NCI-H2171 (cell line): ENCODE data around the gene KNCN.

Source experiments
- DNase-seq: peaks from one replicate; lab custom pipeline; 2025; lab: John Stamatoyannopoulos, UW

KNCN gene

GRCh38 chr1:46568461-46568891 lies 17.0 kb upstream of the KNCN start:
- DNase-seq = no peak

GRCh38 chr1:46563341-46563740 lies 11.9 kb upstream of the KNCN start:
- DNase-seq = no peak

DNA sequence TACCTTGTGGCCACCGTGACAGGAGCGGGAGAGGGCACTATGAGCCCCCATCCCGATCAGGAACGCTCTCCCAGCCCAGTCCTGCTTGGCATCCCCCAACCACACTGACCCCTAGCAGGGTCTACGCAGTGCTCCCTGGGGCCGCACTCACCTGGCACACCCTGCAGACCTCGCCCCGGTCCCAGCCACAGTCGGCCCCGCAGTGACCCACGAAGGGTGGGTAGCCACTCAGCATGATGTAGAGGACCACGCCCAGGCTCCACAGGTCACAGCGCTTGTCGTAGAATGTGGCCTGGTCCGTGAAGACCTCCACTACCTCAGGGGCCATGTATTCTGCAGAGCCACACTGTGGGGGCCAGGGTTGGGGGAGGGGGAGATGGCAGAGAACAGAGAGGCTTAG lies 11.1 kb upstream of the KNCN start:
- no peak for DNase-seq

- no peak for DNase-seq
Observed at GRCh38 chr1:46558966-46559365, 7.5 kb upstream of the KNCN start.

- DNase-seq = peak; percentile 14
Observed at GRCh38 chr1:46558141-46558963, 6.9 kb upstream of the KNCN start.

DNA sequence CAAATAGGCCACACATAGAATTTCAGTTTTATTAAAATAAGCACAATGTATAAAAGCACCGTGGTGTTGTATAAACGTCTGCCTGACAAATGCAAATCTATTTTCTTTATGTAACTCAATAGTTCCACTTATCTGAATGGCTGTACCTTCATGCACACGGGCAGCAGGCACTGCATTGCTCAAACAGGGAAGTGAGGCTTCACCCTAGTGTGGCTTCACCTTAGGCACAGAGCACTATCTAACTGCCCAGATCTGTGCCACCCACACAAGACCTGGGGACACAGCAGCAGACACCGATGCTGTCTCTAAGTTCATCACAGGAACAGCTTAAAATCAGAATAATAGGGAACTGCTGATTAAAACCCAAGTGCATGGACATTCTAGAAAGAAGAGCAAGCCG lies 6.0 kb upstream of the KNCN start:
- no peak for DNase-seq

DNA sequence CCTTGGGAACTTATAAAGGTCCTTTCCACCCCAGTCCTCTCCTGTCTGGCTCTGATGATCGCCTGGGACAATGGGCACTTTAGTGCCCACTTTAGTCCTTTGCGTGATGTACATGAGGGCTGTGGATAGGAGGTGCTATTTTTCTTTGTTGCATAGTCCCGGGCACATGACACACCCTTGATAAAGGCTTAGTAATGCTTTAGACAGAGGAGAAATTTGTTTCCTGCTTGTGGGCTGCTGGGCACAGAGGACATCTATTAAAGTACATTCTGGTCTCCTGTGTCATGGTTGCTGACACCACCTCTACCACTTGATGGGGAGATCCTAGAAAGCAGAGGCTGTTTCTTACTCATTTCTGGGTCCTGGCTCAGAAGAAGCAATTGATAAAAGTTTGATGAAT lies 5.4 kb upstream of the KNCN start:
- DNase-seq = no peak

- no peak for DNase-seq
Observed at GRCh38 chr1:46555826-46556619, 4.6 kb upstream of the KNCN start.

- DNase-seq = peak; percentile 36
Observed at GRCh38 chr1:46554597-46555381, 3.3 kb upstream of the KNCN start.

GRCh38 chr1:46554236-46554596 lies 2.8 kb upstream of the KNCN start:
- DNase-seq = no peak

DNA sequence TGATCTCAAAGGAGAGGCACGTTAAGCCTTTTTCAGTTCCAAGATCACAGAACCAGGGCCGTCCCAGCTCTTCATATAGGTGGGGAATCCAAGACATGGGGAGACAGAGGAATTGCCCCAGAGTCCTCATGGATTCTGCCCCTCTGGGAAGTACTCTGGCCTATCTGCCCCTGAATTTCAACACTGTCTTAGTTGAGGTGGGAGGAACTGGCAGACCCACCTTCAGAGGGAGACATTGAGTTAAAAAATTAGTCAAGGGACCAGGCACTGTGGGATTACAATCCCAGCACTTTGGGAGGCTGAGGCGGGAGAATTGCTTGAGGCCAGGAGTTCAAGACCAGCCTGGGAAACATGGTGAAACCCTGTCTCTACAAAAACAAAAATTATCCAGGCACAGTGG lies 2.1 kb upstream of the KNCN start:
- no peak for DNase-seq

DNA sequence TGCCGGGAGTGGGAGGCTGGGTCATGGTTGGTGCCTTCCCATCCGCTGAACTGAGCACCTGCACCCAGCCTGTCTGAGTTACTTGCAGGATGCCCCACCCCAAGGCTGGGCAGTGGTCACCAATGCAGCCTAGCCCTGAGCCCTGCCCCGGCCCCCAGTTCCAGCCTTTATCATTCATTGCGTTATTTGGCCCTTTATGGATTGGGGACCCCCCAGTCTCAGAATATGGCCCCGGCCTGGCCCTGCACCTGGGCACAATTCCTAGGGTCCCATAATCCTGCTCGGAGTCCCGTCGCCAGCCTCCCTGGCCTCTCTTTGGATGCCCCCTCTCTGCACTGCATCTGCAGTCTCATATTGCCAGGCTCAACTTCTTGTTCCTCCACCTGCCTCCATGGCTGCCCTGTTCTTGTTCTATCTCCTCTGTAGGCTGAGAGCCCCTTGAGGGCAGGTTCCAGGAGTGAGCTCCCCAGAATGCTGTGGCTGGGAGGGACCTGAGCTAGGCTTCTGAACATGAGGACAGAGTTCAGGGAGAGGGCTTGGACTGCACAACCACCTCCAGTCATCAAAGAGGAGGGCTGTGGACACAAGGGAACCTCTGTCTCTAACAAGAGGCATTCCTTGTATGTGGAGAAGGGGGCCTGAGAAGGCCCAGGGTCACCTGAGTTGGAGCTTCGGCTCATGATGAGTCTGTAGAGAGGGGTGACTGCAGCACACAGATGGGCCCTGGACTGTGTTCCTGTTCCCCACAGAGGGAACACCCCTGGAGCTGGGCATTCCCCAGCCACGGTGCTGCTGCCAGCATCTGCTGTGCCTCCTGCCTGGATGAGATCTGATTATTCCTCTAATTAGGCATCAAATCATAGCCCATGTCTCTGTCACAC lies 1.1 kb upstream of the KNCN start:
- no peak for DNase-seq

DNA sequence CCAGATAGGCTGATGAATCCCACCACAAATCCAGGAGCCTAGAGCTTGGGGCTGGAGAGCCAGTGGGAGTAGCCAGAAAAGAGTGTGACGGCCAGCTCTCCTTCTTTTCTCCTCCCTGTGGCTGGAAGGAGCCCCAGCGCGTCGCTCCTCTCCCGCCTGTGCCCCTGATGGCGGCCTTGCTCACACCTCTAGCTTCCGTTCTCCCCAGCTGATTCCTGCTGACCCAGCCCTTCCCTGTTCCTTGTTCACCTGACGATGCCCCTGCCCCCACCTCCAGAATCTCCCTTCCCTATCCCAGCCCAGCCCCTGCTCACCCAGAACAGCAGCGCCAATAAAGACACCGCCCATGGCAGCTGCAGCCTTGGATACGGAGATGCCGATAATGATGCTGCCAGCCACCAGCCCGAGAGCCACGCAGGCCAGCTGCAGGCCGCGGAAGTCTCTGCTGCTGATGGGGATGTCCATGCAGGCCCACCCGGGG lies 656 bp downstream of the KNCN start:
- no peak for DNase-seq

- DNase-seq = peak; percentile 15
Observed at GRCh38 chr1:46549697-46550681, 1.5 kb downstream of the KNCN start.

- no peak for DNase-seq
Observed at GRCh38 chr1:46547481-46548383, 3.7 kb downstream of the KNCN start.

DNA sequence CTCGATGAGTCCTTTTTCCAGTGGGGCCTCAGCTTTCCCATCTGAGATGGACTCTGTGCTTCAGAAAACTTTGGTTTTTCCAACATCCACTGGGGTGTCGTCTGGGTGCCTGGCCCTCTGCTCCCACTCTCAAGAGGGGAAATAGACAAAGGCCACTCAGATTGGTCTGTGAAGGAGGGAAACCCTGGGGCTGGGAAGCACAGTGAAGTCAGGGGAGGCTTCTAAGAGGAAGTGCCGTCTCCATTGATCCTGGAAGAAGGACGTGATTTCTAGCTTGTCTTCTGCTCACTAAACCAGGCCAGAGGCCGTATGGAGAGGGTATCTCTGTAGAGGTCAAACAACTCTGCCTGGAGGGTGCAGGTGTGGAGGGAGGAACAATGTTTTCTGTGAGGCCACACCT lies 5.2 kb downstream of the KNCN start:
- DNase-seq = no peak

- no peak for DNase-seq
Observed at GRCh38 chr1:46545784-46546183, 5.7 kb downstream of the KNCN start.

GRCh38 chr1:46544561-46545240 lies 6.7 kb downstream of the KNCN start:
- DNase-seq = no peak
